ENCODE data around the gene LRCH4. TPM values are rescaled to one million over a fixed set of nuclear protein-coding genes. Genes with fewer than 3 reads are reported as not detected.

Gene LRCH4
- total and polyA plus RNA-seq, 2 of the 8 experiments (the other 6 are each of a cell fraction or from before 2014, with no cell fraction given) = 15.5 to 36.6 TPM

DNA sequence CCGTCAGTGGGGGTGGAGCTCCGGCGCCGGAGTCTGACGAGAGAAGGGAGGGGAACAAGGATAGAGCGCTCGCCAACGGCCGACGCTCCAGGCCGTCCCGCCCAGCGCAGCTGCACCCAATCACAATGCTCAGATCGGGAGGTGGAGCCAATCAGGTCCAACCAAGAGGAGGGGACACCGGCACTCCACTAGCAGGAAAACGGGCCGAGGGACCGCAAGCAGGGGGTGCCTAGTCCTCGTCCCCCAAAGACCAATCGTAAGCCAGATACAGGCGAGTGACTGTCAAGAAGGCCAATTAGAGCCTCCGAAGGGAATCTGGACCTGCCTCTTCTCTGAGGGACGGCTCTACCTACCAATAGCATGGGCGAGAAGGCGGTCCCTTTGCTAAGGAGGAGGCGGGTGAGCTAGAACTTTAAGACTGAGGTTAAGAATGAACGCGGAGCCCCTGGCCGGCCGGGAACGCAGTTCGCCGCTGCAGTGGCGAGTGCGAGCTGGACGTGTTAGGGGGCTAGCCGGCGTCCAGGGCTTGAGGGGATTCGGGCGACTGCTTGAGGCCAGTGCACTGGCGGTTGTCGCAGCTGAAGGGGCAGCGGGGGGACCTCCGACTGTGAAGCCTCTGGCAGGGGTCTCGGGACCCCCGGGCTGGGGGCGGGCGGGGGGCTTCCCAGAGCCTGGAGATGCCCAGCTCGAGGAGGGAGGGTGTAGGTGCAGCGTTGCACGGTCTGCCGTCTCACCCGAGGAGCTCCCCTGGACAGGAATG lies 517 bp upstream of the LRCH4 start, which contains the start of gene FBXO24 (continued):
- TF ChIP-seq POLR2A (IDR thresholded peaks at IDR 0.05; ENCODE audit: control extremely low read depth in 1 of 2, low read depth in 2 of 2, low read length in 2 of 2) = peak in 1 of 2 experiments; percentile 47; a peak in 2 of 3 replicates
- TF ChIP-seq KDM4A (IDR thresholded peaks at IDR 0.05; ENCODE audit: low read depth, low read length, severe bottlenecking) = peak; percentile 37
- TF ChIP-seq JUN (IDR thresholded peaks at IDR 0.05; ENCODE audit: low read depth, low read length) = no peak
- peak in 1 of 2 experiments; percentile 65; a peak in 1 of 4 replicates for TF ChIP-seq SIN3A (conservative IDR thresholded peaks at IDR 0.05 in 1 of 2, IDR thresholded peaks at IDR 0.05 in 1 of 2; ENCODE audit: low read depth in 1 of 2, low read length in 2 of 2)
- TF ChIP-seq SP4 (IDR thresholded peaks at IDR 0.05; ENCODE audit: low read length) = peak; percentile 91
- TF ChIP-seq SP2 (IDR thresholded peaks at IDR 0.05; ENCODE audit: low read length) = peak; percentile 100
- no peak for TF ChIP-seq BRCA1 (IDR thresholded peaks at IDR 0.05; ENCODE audit: low read depth, low read length)
- TF ChIP-seq CBX5 (IDR thresholded peaks at IDR 0.05; ENCODE audit: low read depth, low read length) = no peak
- 0 out of 4 replicates have a peak, but pooled peaks of 1 of the 2 experiments have one; percentile 4 for TF ChIP-seq RAD21 (IDR thresholded peaks at IDR 0.05 in 1 of 2, conservative IDR thresholded peaks at IDR 0.05 in 1 of 2; ENCODE audit: low read depth in 2 of 2, low read length in 2 of 2)
- TF ChIP-seq TEAD4 (IDR thresholded peaks at IDR 0.05; ENCODE audit: low read depth, low read length) = 0 out of 2 replicates have a peak, but pooled peaks have one; percentile 2
- no peak for TF ChIP-seq EGR1 (IDR thresholded peaks at IDR 0.05; ENCODE audit: borderline replicate concordance, low read depth, low read length)

All from H1 (cell line).